NCI-H128 (cell line): ENCODE data around the gene CDC42.
"Not testable (repeated sequence)": the region's sequence is repeated elsewhere in the genome, so short reads cannot be mapped to it uniquely, and the experiment has no call there.

Experiments
- DNase-seq: peaks from one replicate; lab custom pipeline; 2025; ENCODE audit not compliant: unreplicated experiment; lab: John Stamatoyannopoulos, UW

The CDC42 gene

GRCh38 chr1:22074803-22075202, 22.3 kb downstream of the CDC42 start:
- no peak for DNase-seq

- no peak for DNase-seq
These were observed 23.2 kb downstream of the CDC42 start for GRCh38 chr1:22075718-22076117.

- DNase-seq = no peak
These were observed 23.8 kb downstream of the CDC42 start for GRCh38 chr1:22076346-22076745.

- DNase-seq = no peak
These were observed 25.2 kb downstream of the CDC42 start for GRCh38 chr1:22077728-22078127.

- no peak for DNase-seq
These were observed 25.6 kb downstream of the CDC42 start for GRCh38 chr1:22078133-22078532.

GRCh38 chr1:22080191-22080590, 27.7 kb downstream of the CDC42 start:
- DNase-seq = no peak

- no peak for DNase-seq
These were observed 35.8 kb downstream of the CDC42 start for GRCh38 chr1:22088331-22088730.

- no peak for DNase-seq
These were observed 36.6 kb downstream of the CDC42 start for GRCh38 chr1:22089134-22089571.

GRCh38 chr1:22089787-22090186, 37.3 kb downstream of the CDC42 start:
- no peak for DNase-seq

- DNase-seq = no peak
These were observed 38.4 kb downstream of the CDC42 start for GRCh38 chr1:22090867-22091266.

- not testable (repeated sequence) for DNase-seq
These were observed 39.7 kb downstream of the CDC42 start for GRCh38 chr1:22092026-22092768.

GRCh38 chr1:22093513-22093912, 41.0 kb downstream of the CDC42 start:
- no peak for DNase-seq

GRCh38 chr1:22096036-22096435, 43.5 kb downstream of the CDC42 start:
- DNase-seq = no peak

GRCh38 chr1:22096463-22096862, 44.0 kb downstream of the CDC42 start:
- no peak for DNase-seq

GRCh38 chr1:22098752-22099151, 46.2 kb downstream of the CDC42 start:
- DNase-seq = no peak

GRCh38 chr1:22100168-22100567, 47.7 kb downstream of the CDC42 start:
- DNase-seq = no peak

- no peak for DNase-seq
These were observed 48.7 kb downstream of the CDC42 start for GRCh38 chr1:22101199-22101598.

- DNase-seq = no peak
These were observed 49.5 kb downstream of the CDC42 start for GRCh38 chr1:22101995-22102394.

- DNase-seq = no peak
These were observed 50.2 kb downstream of the CDC42 start for GRCh38 chr1:22102746-22103145.

- DNase-seq = no peak
These were observed 51.6 kb downstream of the CDC42 start for GRCh38 chr1:22104094-22104493.

GRCh38 chr1:22104865-22105437, 52.4 kb downstream of the CDC42 start:
- no peak for DNase-seq

GRCh38 chr1:22105611-22106207, 53.2 kb downstream of the CDC42 start:
- no peak for DNase-seq
